Osteoblast (primary cell): Measurements from ENCODE around the gene GPC5. TPM values are rescaled to one million over a fixed set of nuclear protein-coding genes. Genes with fewer than 3 reads are reported as not detected.

Experiments used
- DNase-seq: peaks from one replicate; pipeline ENCODE4 v3.0.0; 2011; ENCODE audit warnings: low spot score, mixed read lengths; ENCODE audit not compliant: insufficient read length; ENCODE audit errors: missing footprints
- H2AFZ ChIP-seq: 2 replicates; pipeline ENCODE4 v1.6.0; 2011; ENCODE audit warnings: mild to moderate bottlenecking, low read length
- H3K27ac ChIP-seq: 2 replicates; pipeline ENCODE4 v1.5.1; 2011; ENCODE audit warnings: mild to moderate bottlenecking, low read depth, low read length, moderate library complexity
- H3K27me3 ChIP-seq: 2 replicates; pipeline ENCODE4 v1.6.0; 2012; ENCODE audit warnings: mild to moderate bottlenecking, control low read depth, inconsistent platforms, low read length, moderate library complexity; ENCODE audit not compliant: insufficient read depth
- H3K36me3 ChIP-seq: 2 replicates; pipeline ENCODE4 v1.5.1; 2011; ENCODE audit warnings: mild to moderate bottlenecking, low read length, control low read depth, moderate library complexity; ENCODE audit not compliant: insufficient read depth
- H3K4me1 ChIP-seq: 2 replicates; pipeline ENCODE4 v1.5.1; 2011; ENCODE audit warnings: mild to moderate bottlenecking, low read length, control low read depth, moderate library complexity; ENCODE audit not compliant: insufficient read depth
- H3K4me2 ChIP-seq: 2 replicates; pipeline ENCODE4 v1.6.0; 2011; ENCODE audit warnings: mild to moderate bottlenecking, low read length; ENCODE audit not compliant: insufficient read depth
- H3K4me3 ChIP-seq: fragments of 200-600 bp; sonication (generic); 3 replicates; pipeline ENCODE4 v1.5.1; 2012; ENCODE audit warnings: mild to moderate bottlenecking, low read length, inconsistent platforms; ENCODE audit not compliant: insufficient read depth
- H3K79me2 ChIP-seq: 2 replicates; pipeline ENCODE4 v1.6.0; 2012; ENCODE audit warnings: mild to moderate bottlenecking, low read length, control low read depth, inconsistent platforms; ENCODE audit not compliant: insufficient read depth
- H3K9me3 ChIP-seq: 2 replicates; pipeline ENCODE4 v1.5.1; 2011; ENCODE audit warnings: low read depth, low read length, control low read depth
- H4K20me1 ChIP-seq: 2 replicates; pipeline ENCODE4 v1.6.0; 2012; ENCODE audit warnings: mild to moderate bottlenecking, low read length, control low read depth; ENCODE audit not compliant: insufficient read depth
- CTCF ChIP-seq: IDR thresholded peaks from 2 replicates; pipeline ENCODE4 v1.5.1; 2011; ENCODE audit warnings: mild to moderate bottlenecking, low read depth, low read length, moderate library complexity; ENCODE audit errors: extremely low read depth
- total RNA-seq: library from RNA; depleted of rRNA; stranded (reverse); fragments of >200 nt; gene quantifications from 2 replicates; pipeline ENCODE4 v1.2.3, GENCODE V29; 2012

Gene GPC5
- total RNA-seq, 1 donor = 0.36 TPM

DNA sequence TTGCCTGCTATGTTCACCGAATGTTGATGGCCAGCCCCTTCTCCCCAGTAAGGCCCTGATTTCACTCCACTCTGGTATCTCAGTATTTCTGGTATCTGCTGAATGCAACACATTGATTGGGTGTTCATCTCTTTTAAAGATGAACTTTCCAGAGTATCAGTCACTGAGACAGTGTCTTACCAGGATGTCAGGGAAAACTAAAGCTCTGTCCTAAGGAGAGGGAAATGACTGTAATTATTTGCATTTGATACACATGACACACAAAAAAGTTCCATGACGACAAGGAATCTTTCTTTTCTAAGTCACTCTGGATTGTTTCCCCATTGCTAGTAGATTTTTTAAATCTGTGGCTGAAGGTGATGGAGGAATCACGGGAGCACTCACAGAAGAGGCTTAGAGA, 2.2 kb downstream of the GPC5 start:
- TF ChIP-seq CTCF = no peak
- no peaks in the 10 kb centered on the region for H4K20me1 ChIP-seq
- H3K36me3 ChIP-seq = no peaks in the 10 kb centered on the region
- peak; percentile 62 for DNase-seq
- no peak overlapping the region for H3K4me2 ChIP-seq
- no peak overlapping the region for H3K4me3 ChIP-seq
- peaks cover 19% of the 10 kb centered on the region for H3K27me3 ChIP-seq
- H3K9me3 ChIP-seq = no peaks in the 10 kb centered on the region
- no peak overlapping the region for H2AFZ ChIP-seq
- no peak overlapping the region for H3K27ac ChIP-seq
- H3K4me1 ChIP-seq = peaks cover 4% of the 10 kb centered on the region
- no peaks in the 10 kb centered on the region for H3K79me2 ChIP-seq

DNA sequence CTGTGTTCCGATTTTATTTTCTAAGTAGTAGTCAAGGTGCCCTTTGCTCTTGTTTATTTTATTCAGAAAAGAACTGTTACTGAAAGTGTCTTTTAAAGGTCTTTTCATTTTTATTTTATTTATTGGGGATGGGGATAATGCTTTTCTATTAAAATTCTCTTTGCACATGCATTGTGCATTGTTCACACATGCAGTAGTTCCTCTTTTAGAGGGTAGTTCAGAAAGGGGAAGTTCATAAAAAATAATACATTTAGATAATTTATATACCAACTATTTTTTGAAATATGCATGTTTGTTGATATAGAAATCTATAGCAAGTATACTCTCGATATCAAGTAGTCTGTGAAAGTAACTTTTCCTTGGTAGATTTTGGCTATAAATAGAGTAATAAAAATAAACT, 3.5 kb downstream of the GPC5 start:
- Histone ChIP-seq H3K4me1 (peaks cover 4% of the 10 kb centered on the region), H3K4me2 (no peak overlapping the region), H3K27me3 (peaks cover 19% of the 10 kb centered on the region), H3K27ac (no peak overlapping the region), H3K79me2 (no peaks in the 10 kb centered on the region), H4K20me1 (no peaks in the 10 kb centered on the region), H3K9me3 (no peaks in the 10 kb centered on the region), H3K36me3 (no peaks in the 10 kb centered on the region), H2AFZ (no peak overlapping the region), H3K4me3 (no peak overlapping the region)
- DNase-seq = no peak
- no peak for TF ChIP-seq CTCF

- peaks cover 4% of the 10 kb centered on the region for H3K27me3 ChIP-seq
- no peak overlapping the region for H2AFZ ChIP-seq
- H3K4me1 ChIP-seq = no peaks in the 10 kb centered on the region
- no peaks in the 10 kb centered on the region for H4K20me1 ChIP-seq
- TF ChIP-seq CTCF = no peak
- H3K4me3 ChIP-seq = no peak overlapping the region
- no peaks in the 10 kb centered on the region for H3K9me3 ChIP-seq
- DNase-seq = no peak
- H3K4me2 ChIP-seq = no peak overlapping the region
- no peaks in the 10 kb centered on the region for H3K36me3 ChIP-seq
- no peak overlapping the region for H3K27ac ChIP-seq
- no peaks in the 10 kb centered on the region for H3K79me2 ChIP-seq
These were observed 6.8 kb downstream of the GPC5 start for GRCh38 chr13:91405240-91405639.

DNA sequence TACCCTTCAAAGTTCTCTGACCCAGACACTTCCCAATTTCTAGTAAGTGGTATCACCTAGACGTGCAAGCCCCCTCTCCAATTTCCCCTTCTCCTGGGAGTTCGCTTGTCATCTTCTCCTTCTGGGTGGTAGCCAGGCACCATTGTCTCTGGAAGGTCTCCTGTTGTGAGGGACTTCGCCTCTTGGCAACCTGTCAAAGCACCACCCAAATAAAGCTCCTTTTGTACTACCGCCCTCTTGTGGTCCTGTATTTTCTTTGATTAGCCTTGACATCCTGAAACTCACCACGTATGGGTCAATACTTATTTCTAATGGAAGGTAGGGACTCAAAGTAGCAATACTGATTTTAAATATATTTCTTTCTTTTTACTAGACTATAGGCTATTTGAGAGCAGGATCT, 8.2 kb downstream of the GPC5 start:
- Histone ChIP-seq H3K4me3 (no peak overlapping the region), H3K27ac (no peak overlapping the region), H3K27me3 (no peaks in the 10 kb centered on the region), H3K4me1 (no peaks in the 10 kb centered on the region), H2AFZ (no peak overlapping the region), H3K4me2 (no peak overlapping the region), H4K20me1 (no peaks in the 10 kb centered on the region), H3K36me3 (no peaks in the 10 kb centered on the region), H3K9me3 (no peaks in the 10 kb centered on the region), H3K79me2 (no peaks in the 10 kb centered on the region)
- no peak for DNase-seq
- TF ChIP-seq CTCF = peak; percentile 50
